ENCODE results near the gene MAP3K10.

Gene MAP3K10

DNA sequence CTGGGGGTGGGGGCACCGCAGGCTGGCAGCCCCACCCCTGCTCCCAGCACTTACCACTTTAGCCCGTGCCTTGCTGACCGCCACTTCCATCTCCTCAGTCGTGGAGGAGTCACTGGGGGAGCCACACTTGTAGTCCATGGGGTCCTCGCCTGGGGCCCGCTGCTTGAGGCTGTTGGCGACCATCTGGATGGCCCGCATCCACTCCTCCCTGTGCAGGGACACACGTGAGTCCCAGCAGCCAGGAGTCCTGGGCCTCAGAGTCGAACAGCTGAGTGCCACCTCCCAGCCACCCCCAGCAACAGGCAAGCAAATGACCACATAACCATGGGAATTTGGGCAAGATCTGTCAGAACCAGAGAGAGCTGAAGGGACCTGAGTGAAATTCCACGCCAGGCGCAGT is 51.3 kb downstream of the MAP3K10 start:
- TF ChIP-seq GATA2 (IDR thresholded peaks at IDR 0.05; ENCODE audit: low read depth, low read length) (no peak), GATA3 (IDR thresholded peaks at IDR 0.05; ENCODE audit: low read depth, low read length) (no peak)

DNA sequence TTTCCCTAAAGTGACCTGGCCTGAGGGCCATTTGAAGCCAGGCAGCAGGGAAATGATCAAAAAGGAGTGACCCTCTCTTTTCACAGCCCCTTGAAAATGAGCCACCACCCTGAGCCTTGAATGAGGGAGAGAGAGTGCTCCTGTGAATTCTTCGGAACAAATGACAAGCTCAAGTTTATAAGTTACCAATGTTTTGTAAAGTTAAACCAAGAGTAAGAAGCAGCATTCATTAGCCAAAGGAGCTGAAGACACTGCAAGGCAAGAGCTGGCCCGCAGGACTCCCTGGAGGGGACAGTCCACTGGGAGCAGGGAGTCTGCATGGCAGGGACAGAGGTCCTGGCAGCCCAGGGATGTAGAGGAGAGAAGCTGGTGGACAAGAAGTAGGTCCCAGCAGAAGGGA is 52.0 kb downstream of the MAP3K10 start:
- TF ChIP-seq GATA2 (IDR thresholded peaks at IDR 0.05; ENCODE audit: low read depth, low read length) (no peak), GATA3 (IDR thresholded peaks at IDR 0.05; ENCODE audit: low read depth, low read length) (no peak)

DNA sequence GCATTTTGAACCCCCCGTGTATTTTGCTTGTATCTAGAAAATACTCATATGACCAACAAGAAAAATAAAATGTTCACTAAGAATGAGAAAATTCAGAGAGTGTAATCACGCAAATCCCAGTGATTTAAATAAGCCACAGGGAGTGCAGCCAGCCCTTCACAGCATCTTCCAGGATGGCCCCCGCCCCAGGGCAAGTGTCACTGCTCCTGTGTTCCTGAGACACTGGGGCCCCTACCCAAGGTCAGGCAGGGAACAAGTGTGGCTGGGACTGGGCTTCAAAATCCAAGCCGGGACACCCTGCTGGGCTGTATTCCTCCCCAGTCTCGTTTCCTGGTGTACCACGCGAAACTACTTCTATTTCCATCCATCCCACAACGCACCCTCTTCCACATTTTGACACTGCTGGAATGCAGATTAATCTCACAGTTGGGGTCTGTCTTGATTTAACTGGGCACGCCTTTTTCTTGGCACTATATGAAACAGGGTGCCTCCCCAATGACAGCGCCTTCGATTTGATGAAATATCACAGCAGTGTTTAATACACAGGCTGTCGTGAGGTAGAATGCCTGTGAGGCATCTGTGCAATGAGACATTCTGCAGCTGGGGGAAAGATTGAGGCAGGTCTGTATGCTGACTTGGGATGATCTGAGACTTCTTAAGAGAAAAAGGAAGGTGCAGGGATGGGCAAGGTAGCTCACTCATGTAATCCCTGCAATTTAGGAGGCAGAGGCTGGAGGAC is 53.5 kb downstream of the MAP3K10 start:
- no peak for TF ChIP-seq GATA3 (IDR thresholded peaks at IDR 0.05; ENCODE audit: low read depth, low read length)
- no peak for TF ChIP-seq GATA2 (IDR thresholded peaks at IDR 0.05; ENCODE audit: low read depth, low read length)

DNA sequence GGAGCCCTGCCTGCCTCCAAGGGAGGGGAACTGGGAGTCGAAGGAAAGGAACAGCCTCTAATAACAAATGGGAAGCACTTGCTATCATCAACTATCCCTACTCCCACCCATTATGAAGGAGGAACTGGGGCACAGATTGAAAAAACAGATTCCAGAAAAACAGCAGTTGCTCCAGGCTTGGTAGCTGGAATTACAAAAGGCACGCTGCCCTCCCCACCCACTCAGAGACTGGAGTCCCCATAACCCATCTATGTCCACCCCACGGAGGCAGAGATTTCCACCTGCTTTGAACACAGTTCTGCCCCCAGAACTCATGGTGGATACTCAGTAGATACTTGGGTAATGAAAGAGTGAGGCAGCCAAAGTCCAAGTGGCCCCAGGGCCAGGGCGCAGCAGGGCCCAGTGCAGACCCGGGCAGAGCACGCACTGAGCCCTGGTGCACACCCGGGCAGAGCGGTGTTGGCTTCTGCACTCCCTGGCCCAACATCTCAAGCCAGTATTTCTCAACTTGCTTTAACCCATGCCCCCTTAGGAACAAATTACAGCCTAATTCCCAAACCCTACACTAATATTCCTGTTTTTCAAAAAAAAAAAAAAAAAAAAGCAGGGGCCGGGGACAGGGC is 54.4 kb downstream of the MAP3K10 start:
- no peak for TF ChIP-seq GATA3 (IDR thresholded peaks at IDR 0.05; ENCODE audit: low read depth, low read length)
- TF ChIP-seq GATA2 (IDR thresholded peaks at IDR 0.05; ENCODE audit: low read depth, low read length): no peak

DNA sequence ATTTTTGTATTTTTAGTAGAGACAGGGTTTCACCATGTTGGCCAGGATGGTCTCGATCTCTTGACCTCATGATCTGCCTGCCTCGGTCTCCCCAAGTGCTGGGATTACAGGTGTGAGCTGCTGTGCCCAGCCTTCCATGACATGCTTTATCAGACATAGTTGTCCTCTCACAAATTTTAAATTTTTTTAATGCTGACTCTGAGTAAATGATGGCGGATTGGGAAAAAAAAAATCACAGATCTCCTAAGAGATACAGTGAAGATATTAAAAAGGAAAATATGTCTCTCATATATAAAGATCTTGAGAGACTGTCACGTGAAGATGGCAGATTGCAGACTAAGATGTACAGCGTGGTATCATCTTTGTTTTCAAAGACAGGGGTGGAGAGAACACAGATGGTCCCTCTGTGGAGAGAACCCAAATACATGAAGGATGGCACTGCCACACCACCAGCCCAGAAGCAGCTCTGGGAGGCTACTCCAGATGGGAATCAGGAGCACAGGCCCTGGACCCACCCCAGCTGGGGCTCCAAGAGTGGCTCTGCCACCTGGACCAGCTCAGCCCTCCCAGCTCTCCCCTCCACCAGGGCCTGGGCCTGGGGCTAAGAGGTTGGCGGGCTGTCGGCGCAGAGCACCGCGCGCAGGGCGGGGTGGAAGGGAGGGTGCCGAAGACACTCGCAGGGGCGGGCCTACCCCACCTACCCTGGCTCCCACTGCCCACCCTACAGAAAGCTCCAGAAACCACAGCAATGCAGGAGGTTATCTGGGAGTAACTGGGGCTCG is 55.3 kb downstream of the MAP3K10 start:
- no peak for TF ChIP-seq GATA3 (IDR thresholded peaks at IDR 0.05; ENCODE audit: low read depth, low read length)
- no peak for TF ChIP-seq GATA2 (IDR thresholded peaks at IDR 0.05; ENCODE audit: low read depth, low read length)

DNA sequence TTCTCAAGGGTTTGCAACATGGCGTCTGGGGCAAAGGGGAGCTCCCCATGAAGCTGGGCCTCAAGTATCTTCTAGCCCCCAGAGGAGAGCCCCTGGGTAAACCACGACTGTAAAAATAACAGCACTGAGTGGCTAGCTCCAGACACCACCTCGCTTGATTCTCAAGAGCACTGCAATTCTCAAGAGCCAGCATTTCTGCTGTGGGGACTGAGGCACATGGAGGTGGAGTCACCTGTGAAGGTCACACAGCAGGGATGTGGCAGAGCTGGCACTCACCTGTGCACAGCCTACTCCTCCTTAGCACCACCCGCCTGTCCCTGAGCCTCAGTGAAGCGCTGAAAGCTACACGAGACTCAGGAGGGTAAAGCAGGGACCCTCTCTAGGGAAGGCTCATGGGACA is 56.0 kb downstream of the MAP3K10 start:
- TF ChIP-seq GATA3 (IDR thresholded peaks at IDR 0.05; ENCODE audit: low read depth, low read length): no peak
- TF ChIP-seq GATA2 (IDR thresholded peaks at IDR 0.05; ENCODE audit: low read depth, low read length): no peak

DNA sequence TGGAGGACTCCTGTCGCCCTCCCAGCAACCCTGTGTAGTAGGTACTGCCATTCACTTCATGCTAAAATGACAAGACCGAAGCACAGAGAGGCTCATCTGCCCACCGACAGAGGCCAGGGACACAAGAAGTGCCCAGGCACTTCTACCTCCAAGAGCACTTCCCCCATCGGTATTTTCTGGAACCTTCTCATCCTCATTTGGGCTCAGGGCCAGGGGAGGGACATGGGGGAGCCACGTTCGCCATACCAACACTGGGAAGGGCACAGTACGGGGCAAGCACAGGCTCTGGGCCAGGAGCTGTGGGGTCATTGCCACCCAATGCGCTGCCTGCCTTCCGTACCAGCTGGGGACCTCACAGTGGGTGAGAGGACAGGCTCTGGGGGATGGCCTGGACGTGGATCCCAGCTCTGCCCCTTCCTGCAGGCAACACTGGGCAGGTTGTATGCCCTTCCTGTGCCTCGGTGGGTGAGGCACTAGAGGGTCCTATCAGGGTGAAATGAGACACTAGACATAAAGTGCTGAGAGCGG is 56.6 kb downstream of the MAP3K10 start:
- TF ChIP-seq GATA2 (IDR thresholded peaks at IDR 0.05; ENCODE audit: low read depth, low read length): no peak
- TF ChIP-seq GATA3 (IDR thresholded peaks at IDR 0.05; ENCODE audit: low read depth, low read length): no peak

DNA sequence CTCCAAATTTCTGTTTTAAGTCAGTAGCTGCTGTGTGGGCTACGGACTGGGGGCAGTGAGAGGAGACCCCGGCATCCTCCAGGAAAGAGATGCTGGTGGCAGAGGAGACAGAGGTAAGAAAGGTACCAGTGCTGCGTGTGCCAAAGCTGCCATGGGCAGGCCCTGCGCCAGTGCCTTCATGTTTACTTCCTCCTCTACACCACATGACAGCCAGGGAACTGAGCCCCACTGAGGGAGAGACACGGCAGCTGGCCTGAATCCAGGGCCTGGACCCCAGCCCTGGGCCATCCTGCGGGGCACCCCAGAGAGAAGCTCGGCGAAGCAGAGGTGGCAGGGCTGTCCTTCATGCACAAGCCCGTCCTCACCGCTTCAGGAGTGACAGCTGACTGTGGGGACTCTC is 58.0 kb downstream of the MAP3K10 start:
- no peak for TF ChIP-seq GATA3 (IDR thresholded peaks at IDR 0.05; ENCODE audit: low read depth, low read length)
- TF ChIP-seq GATA2 (IDR thresholded peaks at IDR 0.05; ENCODE audit: low read depth, low read length): no peak

DNA sequence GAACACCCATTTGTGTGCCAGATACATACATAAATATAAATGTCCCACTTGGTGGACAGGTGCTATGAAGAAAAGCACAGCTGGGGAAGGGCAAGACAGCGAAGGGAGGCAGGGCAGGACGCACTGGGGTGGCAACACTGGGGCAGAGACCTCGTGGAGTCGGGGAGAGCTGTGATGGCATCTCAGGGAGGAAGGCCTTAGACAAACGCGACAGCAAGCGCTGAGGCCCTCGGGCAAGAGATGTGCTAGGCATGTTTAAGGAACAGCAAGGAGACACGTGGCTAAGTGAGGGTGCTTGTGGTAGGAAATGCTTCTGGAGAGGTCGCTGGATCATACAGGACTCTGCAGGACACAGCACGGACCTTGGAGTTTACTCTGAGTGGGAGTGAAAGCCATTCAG is 58.6 kb downstream of the MAP3K10 start:
- no peak for TF ChIP-seq GATA3 (IDR thresholded peaks at IDR 0.05; ENCODE audit: low read depth, low read length)
- no peak for TF ChIP-seq GATA2 (IDR thresholded peaks at IDR 0.05; ENCODE audit: low read depth, low read length)

DNA sequence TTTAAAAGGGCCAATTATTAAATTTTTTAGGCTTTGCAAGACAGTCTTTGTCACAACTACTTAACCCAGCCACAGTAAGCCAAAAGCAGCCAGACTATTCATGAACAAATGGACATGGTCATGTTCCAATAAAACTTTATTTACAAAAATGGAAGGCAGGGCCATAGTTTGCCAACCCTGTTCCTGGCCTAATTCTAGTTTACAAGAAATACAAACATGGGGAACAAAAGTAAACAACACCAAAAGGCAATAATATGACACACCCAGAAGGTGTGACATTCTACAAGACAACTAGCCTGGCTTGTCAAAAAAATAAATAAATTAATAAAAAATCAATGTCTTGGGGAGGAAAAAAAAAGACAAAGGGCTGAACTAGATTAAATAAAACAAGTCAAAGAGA is 60.0 kb downstream of the MAP3K10 start:
- TF ChIP-seq GATA3 (IDR thresholded peaks at IDR 0.05; ENCODE audit: low read depth, low read length): no peak
- TF ChIP-seq GATA2 (IDR thresholded peaks at IDR 0.05; ENCODE audit: low read depth, low read length): no peak

DNA sequence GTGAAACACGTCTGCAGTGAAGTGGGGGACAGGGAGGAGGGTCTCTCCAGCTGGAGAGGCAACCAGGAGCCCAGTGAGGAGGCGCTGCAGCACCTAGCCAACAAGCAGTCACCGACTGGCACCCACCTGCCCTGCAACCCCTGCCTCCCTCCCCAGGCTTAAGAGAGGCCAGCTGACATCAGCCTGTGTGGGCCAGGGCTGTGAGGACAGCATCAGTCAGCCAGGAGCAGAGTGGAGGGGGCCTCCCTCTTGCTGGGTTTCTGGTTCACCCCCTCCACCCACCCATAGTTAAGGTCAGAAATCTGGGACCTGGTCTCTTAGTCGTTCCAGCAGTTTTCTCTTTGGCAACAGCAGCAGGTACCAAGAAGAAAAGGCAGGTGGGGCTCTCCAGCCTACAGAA is 60.8 kb downstream of the MAP3K10 start:
- TF ChIP-seq GATA3 (IDR thresholded peaks at IDR 0.05; ENCODE audit: low read depth, low read length) (no peak), GATA2 (IDR thresholded peaks at IDR 0.05; ENCODE audit: low read depth, low read length) (no peak)

DNA sequence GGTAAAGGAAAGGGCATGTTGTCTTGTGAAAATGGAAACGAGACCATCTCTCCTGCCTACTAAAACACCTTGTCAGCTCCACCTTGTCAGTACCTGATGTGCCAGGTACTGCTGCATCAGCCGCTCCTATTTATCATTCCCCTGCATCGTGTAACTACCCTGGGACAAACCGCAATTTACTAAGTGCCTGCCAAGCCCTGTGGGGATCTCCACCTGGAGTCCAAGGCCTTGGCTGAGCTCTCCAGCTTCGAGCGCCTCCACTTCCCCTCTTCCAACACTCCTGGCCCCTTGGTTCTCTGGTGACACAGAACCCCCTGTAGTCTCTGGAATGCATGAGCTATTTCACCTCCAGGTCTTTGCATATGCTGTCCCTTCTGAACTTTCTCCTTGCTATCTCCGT is 61.2 kb downstream of the MAP3K10 start:
- TF ChIP-seq GATA3 (IDR thresholded peaks at IDR 0.05; ENCODE audit: low read depth, low read length) (no peak), GATA2 (IDR thresholded peaks at IDR 0.05; ENCODE audit: low read depth, low read length) (no peak)

DNA sequence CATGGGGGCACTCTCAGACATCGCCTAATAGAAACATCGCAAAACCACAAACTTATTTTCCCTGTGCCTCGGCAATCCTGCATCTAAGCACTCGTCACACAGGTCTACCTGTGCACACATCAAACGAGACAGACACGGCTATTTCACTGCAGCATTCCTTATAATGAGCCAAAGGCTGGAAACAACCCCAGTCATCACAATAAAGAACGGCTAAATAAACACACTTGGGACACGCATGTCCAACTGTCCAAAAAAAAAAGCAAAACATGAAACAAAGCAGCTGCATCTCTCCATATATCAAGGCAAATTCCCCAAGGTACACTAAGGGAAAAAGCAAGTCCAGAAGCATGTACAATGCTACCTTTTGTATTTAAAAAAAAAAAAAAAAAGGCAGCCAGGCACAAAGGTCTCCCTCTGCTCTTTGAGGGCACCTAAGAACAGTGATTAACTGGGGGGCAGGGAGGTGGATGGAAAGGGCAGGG is 62.4 kb downstream of the MAP3K10 start:
- TF ChIP-seq GATA2 (IDR thresholded peaks at IDR 0.05; ENCODE audit: low read depth, low read length): no peak
- no peak for TF ChIP-seq GATA3 (IDR thresholded peaks at IDR 0.05; ENCODE audit: low read depth, low read length)

DNA sequence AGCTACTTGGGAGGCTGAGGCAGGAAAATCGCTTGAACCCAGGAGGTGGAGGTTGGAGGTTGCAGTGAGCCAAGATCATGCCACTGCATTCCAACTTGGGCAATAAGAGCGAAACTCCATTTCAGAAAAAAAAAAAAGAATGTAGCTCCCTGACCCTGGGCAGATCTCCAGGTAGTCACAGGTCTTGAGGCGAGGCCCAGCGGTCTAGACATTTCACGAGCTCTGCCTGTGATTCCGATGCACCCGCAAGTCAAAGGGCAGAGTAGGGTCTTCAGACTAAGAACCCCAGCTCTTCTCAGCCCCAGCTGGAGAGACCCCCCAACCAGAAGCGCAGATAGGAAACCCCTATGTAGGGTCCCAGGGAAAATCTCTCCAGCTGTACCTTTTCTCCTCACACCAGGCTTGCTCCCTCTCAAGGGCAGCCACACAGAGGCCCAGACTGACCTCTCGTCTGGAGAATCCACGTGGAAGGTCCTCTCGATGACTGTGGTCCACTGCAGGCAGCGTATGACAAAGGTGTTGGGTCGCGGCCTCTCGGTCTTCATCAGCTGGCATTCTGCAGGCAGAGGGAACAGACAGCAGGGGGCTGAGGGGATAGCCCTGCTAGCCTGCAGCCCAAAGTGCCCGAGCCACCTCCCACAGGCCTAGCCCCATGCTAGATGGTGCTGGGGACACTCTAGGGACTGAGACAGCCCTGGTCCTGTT is 63.6 kb downstream of the MAP3K10 start:
- TF ChIP-seq GATA2 (IDR thresholded peaks at IDR 0.05; ENCODE audit: low read depth, low read length): no peak
- TF ChIP-seq GATA3 (IDR thresholded peaks at IDR 0.05; ENCODE audit: low read depth, low read length): no peak
